ENCODE results near the gene ENTPD7.

ENTPD7 gene

GRCh38 chr10:99629625-99629978 lies 29.7 kb upstream of the ENTPD7 start:
- H3K27me3 ChIP-seq (ENCODE audit: control insufficient read depth, insufficient read depth, low read length), result no peaks in the 10 kb centered on the region
- H3K4me2 ChIP-seq (ENCODE audit: low read length), result no peak overlapping the region
- no peaks in the 10 kb centered on the region for H3K4me1 ChIP-seq
- no peaks in the 10 kb centered on the region for H3K9me3 ChIP-seq (ENCODE audit: control insufficient read depth, low read length)
- no peaks in the 10 kb centered on the region for H3K36me3 ChIP-seq (ENCODE audit: control insufficient read depth, insufficient read depth, low read length)
- H3K9ac ChIP-seq, result no peak overlapping the region
- H3K79me2 ChIP-seq, result no peaks in the 10 kb centered on the region
- TF ChIP-seq CTCF (IDR thresholded peaks at IDR 0.05), result no peak
- H3K4me3 ChIP-seq (ENCODE audit: low read depth, low read length), result no peak overlapping the region
- H3K27ac ChIP-seq, result no peak overlapping the region
- no peak overlapping the region for H2AFZ ChIP-seq

GRCh38 chr10:99630433-99630832 lies 28.9 kb upstream of the ENTPD7 start:
- Histone ChIP-seq H3K4me3 (ENCODE audit: low read depth, low read length) (no peak overlapping the region), H3K27ac (no peak overlapping the region), H2AFZ (no peak overlapping the region), H3K9me3 (ENCODE audit: control insufficient read depth, low read length) (no peaks in the 10 kb centered on the region), H3K9ac (no peak overlapping the region), H3K27me3 (ENCODE audit: control insufficient read depth, insufficient read depth, low read length) (no peaks in the 10 kb centered on the region), H3K36me3 (ENCODE audit: control insufficient read depth, insufficient read depth, low read length) (no peaks in the 10 kb centered on the region), H3K79me2 (no peaks in the 10 kb centered on the region), H3K4me2 (ENCODE audit: low read length) (no peak overlapping the region), H3K4me1 (no peaks in the 10 kb centered on the region)
- peak; percentile 45 for TF ChIP-seq CTCF (IDR thresholded peaks at IDR 0.05)

- H2AFZ ChIP-seq, result no peak overlapping the region
- H3K79me2 ChIP-seq, result no peaks in the 10 kb centered on the region
- H3K27me3 ChIP-seq (ENCODE audit: control insufficient read depth, insufficient read depth, low read length), result no peaks in the 10 kb centered on the region
- no peak overlapping the region for H3K4me3 ChIP-seq (ENCODE audit: low read depth, low read length)
- H3K4me2 ChIP-seq (ENCODE audit: low read length), result no peak overlapping the region
- H3K36me3 ChIP-seq (ENCODE audit: control insufficient read depth, insufficient read depth, low read length), result no peaks in the 10 kb centered on the region
- TF ChIP-seq CTCF (IDR thresholded peaks at IDR 0.05), result no peak
- no peak overlapping the region for H3K9ac ChIP-seq
- no peaks in the 10 kb centered on the region for H3K4me1 ChIP-seq
- no peak overlapping the region for H3K27ac ChIP-seq
- no peaks in the 10 kb centered on the region for H3K9me3 ChIP-seq (ENCODE audit: control insufficient read depth, low read length)
Observed at GRCh38 chr10:99630991-99631390, 28.3 kb upstream of the ENTPD7 start.

- Histone ChIP-seq H3K4me3 (ENCODE audit: low read depth, low read length) (no peak overlapping the region), H3K4me2 (ENCODE audit: low read length) (no peak overlapping the region), H3K9ac (no peak overlapping the region), H3K27ac (no peak overlapping the region), H3K79me2 (no peaks in the 10 kb centered on the region), H3K27me3 (ENCODE audit: control insufficient read depth, insufficient read depth, low read length) (no peaks in the 10 kb centered on the region), H3K4me1 (no peaks in the 10 kb centered on the region), H3K36me3 (ENCODE audit: control insufficient read depth, insufficient read depth, low read length) (no peaks in the 10 kb centered on the region), H2AFZ (no peak overlapping the region), H3K9me3 (ENCODE audit: control insufficient read depth, low read length) (no peaks in the 10 kb centered on the region)
- TF ChIP-seq CTCF (IDR thresholded peaks at IDR 0.05), result no peak
Observed at GRCh38 chr10:99631496-99631895, 27.8 kb upstream of the ENTPD7 start.

- Histone ChIP-seq H3K27me3 (ENCODE audit: control insufficient read depth, insufficient read depth, low read length) (no peaks in the 10 kb centered on the region), H3K4me1 (no peaks in the 10 kb centered on the region), H3K9me3 (ENCODE audit: control insufficient read depth, low read length) (no peaks in the 10 kb centered on the region), H3K4me2 (ENCODE audit: low read length) (no peak overlapping the region), H3K79me2 (no peaks in the 10 kb centered on the region), H2AFZ (no peak overlapping the region), H3K27ac (no peak overlapping the region), H3K4me3 (ENCODE audit: low read depth, low read length) (no peak overlapping the region), H3K36me3 (ENCODE audit: control insufficient read depth, insufficient read depth, low read length) (no peaks in the 10 kb centered on the region), H3K9ac (no peak overlapping the region)
- no peak for TF ChIP-seq CTCF (IDR thresholded peaks at IDR 0.05)
Observed at GRCh38 chr10:99633832-99634231, 25.5 kb upstream of the ENTPD7 start.
